Mucosa of descending colon (tissue), 3 donors: ENCODE measurements around the gene PERCC1. TPM values are rescaled to one million over a fixed set of nuclear protein-coding genes. Genes with fewer than 3 reads are reported as not detected.

Experiments
- ATAC-seq: fragments of 200-7000 bp; cut with Tn5 transposase; one replicate; pipeline ENCODE4 v1.9.1; 2020; ENCODE audit warnings: mild to moderate bottlenecking, moderate library complexity
- DNase-seq, 3 donors: peaks; one replicate each; pipeline ENCODE4 v3.0.0-alpha.2; 2020
- H3K36me3 ChIP-seq: fragments of 200-600 bp; one replicate; pipeline ENCODE4 v1.8.0; 2021; ENCODE audit warnings: low read depth, mild to moderate bottlenecking
- H3K4me1 ChIP-seq: fragments of 200-600 bp; one replicate; pipeline ENCODE4 v1.8.0; 2021; ENCODE audit warnings: low read depth, mild to moderate bottlenecking
- H3K4me3 ChIP-seq: fragments of 200-600 bp; one replicate; pipeline ENCODE4 v1.8.0; 2021; ENCODE audit warnings: mild to moderate bottlenecking
- H3K9me3 ChIP-seq: fragments of 200-600 bp; one replicate; pipeline ENCODE4 v1.8.0; 2021; ENCODE audit warnings: mild to moderate bottlenecking
- CTCF ChIP-seq: fragments of 200-600 bp; IDR thresholded peaks from one replicate; pipeline ENCODE4 v1.8.0; 2022; ENCODE audit warnings: antibody characterized with exemption, mild to moderate bottlenecking
- intact Hi-C, 2 donors: fragments of 100-400 bp; cut with DNase I in 1 of 2; cut with micrococcal nuclease in 1 of 2; formaldehyde crosslinking; loops; one replicate each; pipeline versions ENCODE4 v1.11.0 to v1.11.1; 2022; cut with DNase I, micrococcal nuclease
- total RNA-seq, 3 donors: library from RNA; stranded (reverse); fragmentation: NEBNext Ultra II Directional in 2 of 3; extraction: Animal tissue kit (Norgen Biotek cat#: 25700) in 2 of 3; gene quantifications; one replicate each; pipeline versions ENCODE4 v1.2.1 to v1.2.4, GENCODE V29; 2021 to 2023
- donor health status: DM: no; HTN: no; CAD: no; lungs with moderate emphysema.
- donor health status: DM: no; HTN: no; CAD: no.
- donor health status: DM: no; HTN: yes; CAD: no.

PERCC1 gene
- total RNA-seq, 3 donors from 2014 or later = 0.34 TPM; not detected in 2

GRCh38 chr16:1433263-1433560 lies 2.3 kb downstream of the PERCC1 start:
- Histone ChIP-seq H3K4me1 (no peaks in the 10 kb centered on the region), H3K36me3 (no peaks in the 10 kb centered on the region), H3K4me3 (no peak overlapping the region), H3K9me3 (no peaks in the 10 kb centered on the region)
- DNase-seq = no peak
- intact Hi-C loops = no loop called here
- no peak for ATAC-seq
- TF ChIP-seq CTCF = no peak

GRCh38 chr16:1433756-1434155 lies 2.9 kb downstream of the PERCC1 start:
- Histone ChIP-seq H3K36me3 (no peaks in the 10 kb centered on the region), H3K4me3 (no peak overlapping the region), H3K9me3 (no peaks in the 10 kb centered on the region), H3K4me1 (no peaks in the 10 kb centered on the region)
- no peak for TF ChIP-seq CTCF
- no peak for ATAC-seq
- DNase-seq = no peak
- intact Hi-C loops = no loop called here

GRCh38 chr16:1434644-1435592 lies 4.0 kb downstream of the PERCC1 start:
- intact Hi-C loops = no loop called here
- Histone ChIP-seq H3K4me3 (no peak overlapping the region), H3K4me1 (no peaks in the 10 kb centered on the region), H3K9me3 (no peaks in the 10 kb centered on the region), H3K36me3 (no peaks in the 10 kb centered on the region)
- no peak for ATAC-seq
- no peak for TF ChIP-seq CTCF
- no peak for DNase-seq

GRCh38 chr16:1435921-1436697 lies 5.2 kb downstream of the PERCC1 start:
- no peak for ATAC-seq
- no peak for TF ChIP-seq CTCF
- Histone ChIP-seq H3K36me3 (no peaks in the 10 kb centered on the region), H3K4me3 (no peak overlapping the region), H3K4me1 (no peaks in the 10 kb centered on the region), H3K9me3 (no peaks in the 10 kb centered on the region)
- intact Hi-C loops = no loop called here
- no peak for DNase-seq

- H3K36me3 ChIP-seq = no peaks in the 10 kb centered on the region
- H3K4me1 ChIP-seq = no peaks in the 10 kb centered on the region
- H3K9me3 ChIP-seq = no peaks in the 10 kb centered on the region
- H3K4me3 ChIP-seq = no peak overlapping the region
- TF ChIP-seq CTCF = no peak
- intact Hi-C loops = no loop called here
- ATAC-seq (no peak), DNase-seq (no peak)
Observed at GRCh38 chr16:1436731-1437355, 6.0 kb downstream of the PERCC1 start.
